Activated T-cell treated with anti-CD3 and anti-CD28 coated beads, Interleukin-2, amount 50 U/mL, for 72 hours (primary cell): ENCODE measurements around the gene DIAPH2. TPM values are rescaled to one million over a fixed set of nuclear protein-coding genes. Genes with fewer than 3 reads are reported as not detected.

Source experiments
- ATAC-seq, 2 donors: fragments of 150-1000 bp; cut with Tn5 transposase; replicated peaks in 1 of 2; 2 replicates each; pipeline ENCODE4 v1.10.0; 2021; ENCODE audit warnings: moderate library complexity in 2 of 2, mild to moderate bottlenecking in 1 of 2
- DNase-seq, 2 donors: peaks; one replicate each; pipeline ENCODE4 v3.0.0; 2021 to 2022; ENCODE audit warnings: mixed read lengths in 1 of 2
- H3K27ac Mint-ChIP-seq: one replicate; pipeline ENCODE4 v1.8.0; 2022; ENCODE audit warnings: mild to moderate bottlenecking, moderate library complexity, mixed read lengths
- H3K27me3 Mint-ChIP-seq: one replicate; pipeline ENCODE4 v1.8.0; 2022; ENCODE audit warnings: low read depth, mixed read lengths
- H3K36me3 Mint-ChIP-seq, 2 donors: one replicate each; pipeline ENCODE4 v1.8.0; 2022; ENCODE audit warnings: mixed read lengths in 2 of 2, mild to moderate bottlenecking in 1 of 2; ENCODE audit not compliant: insufficient read depth in 2 of 2
- H3K4me1 Mint-ChIP-seq: one replicate; pipeline ENCODE4 v1.8.0; 2022; ENCODE audit warnings: low read depth, mixed read lengths
- H3K4me3 Mint-ChIP-seq, 2 donors: one replicate each; pipeline ENCODE4 v1.8.0; 2022; ENCODE audit warnings: mild to moderate bottlenecking in 2 of 2, mixed read lengths in 2 of 2, moderate library complexity in 2 of 2
- H3K9me3 Mint-ChIP-seq, 2 donors: one replicate each; pipeline ENCODE4 v1.8.0; 2022; ENCODE audit warnings: mixed read lengths in 2 of 2
- total RNA-seq, 2 donors: library from RNA; stranded (reverse); gene quantifications; one replicate each; pipeline ENCODE4 v1.2.3, GENCODE V29; 2022

The DIAPH2 gene
- total RNA-seq, 2 donors from 2014 or later = 10.6 to 11.6 TPM

- ATAC-seq = no peak
- H3K4me3 Mint-ChIP-seq = no peak overlapping the region
- no peaks in the 10 kb centered on the region for H3K9me3 Mint-ChIP-seq
- peaks cover 0 to 4% of the 10 kb centered on the region in 2 donors for H3K36me3 Mint-ChIP-seq
- no peaks in the 10 kb centered on the region for H3K27me3 Mint-ChIP-seq
- no peak for DNase-seq
- no peak overlapping the region for H3K27ac Mint-ChIP-seq
- no peaks in the 10 kb centered on the region for H3K4me1 Mint-ChIP-seq
Observed at GRCh38 chrX:96971812-96972211, 287.2 kb downstream of the DIAPH2 start.

- Mint-ChIP-seq H3K9me3 (no peaks in the 10 kb centered on the region), H3K27me3 (no peaks in the 10 kb centered on the region), H3K4me1 (no peaks in the 10 kb centered on the region), H3K36me3 (no peaks in the 10 kb centered on the region), H3K4me3 (no peak overlapping the region), H3K27ac (no peak overlapping the region)
- ATAC-seq = no peak
- no peak for DNase-seq
Observed at GRCh38 chrX:96978906-96979305, 294.3 kb downstream of the DIAPH2 start.

GRCh38 chrX:96979766-96980165 is 295.1 kb downstream of the DIAPH2 start:
- Mint-ChIP-seq H3K4me3 (no peak overlapping the region), H3K9me3 (no peaks in the 10 kb centered on the region), H3K4me1 (no peaks in the 10 kb centered on the region), H3K27me3 (no peaks in the 10 kb centered on the region), H3K27ac (no peak overlapping the region), H3K36me3 (no peaks in the 10 kb centered on the region)
- no peak for DNase-seq
- no peak for ATAC-seq

GRCh38 chrX:96982161-96982560 is 297.5 kb downstream of the DIAPH2 start:
- Mint-ChIP-seq H3K36me3 (no peaks in the 10 kb centered on the region), H3K9me3 (no peaks in the 10 kb centered on the region), H3K4me1 (no peaks in the 10 kb centered on the region), H3K4me3 (no peak overlapping the region), H3K27me3 (no peaks in the 10 kb centered on the region), H3K27ac (no peak overlapping the region)
- no peak for DNase-seq
- no peak for ATAC-seq

GRCh38 chrX:96984538-96984937 is 299.9 kb downstream of the DIAPH2 start:
- H3K4me1 Mint-ChIP-seq = no peaks in the 10 kb centered on the region
- no peak for DNase-seq
- no peaks in the 10 kb centered on the region for H3K36me3 Mint-ChIP-seq
- H3K27ac Mint-ChIP-seq = no peak overlapping the region
- ATAC-seq = no peak
- H3K27me3 Mint-ChIP-seq = no peaks in the 10 kb centered on the region
- no peaks in the 10 kb centered on the region for H3K9me3 Mint-ChIP-seq
- no peak overlapping the region for H3K4me3 Mint-ChIP-seq

- DNase-seq = no peak
- Mint-ChIP-seq H3K27ac (no peak overlapping the region), H3K4me3 (no peak overlapping the region), H3K9me3 (no peaks in the 10 kb centered on the region), H3K4me1 (no peaks in the 10 kb centered on the region), H3K27me3 (no peaks in the 10 kb centered on the region), H3K36me3 (no peaks in the 10 kb centered on the region)
- ATAC-seq = no peak
Observed at GRCh38 chrX:96985046-96985445, 300.4 kb downstream of the DIAPH2 start.

- DNase-seq = no peak
- no peaks in the 10 kb centered on the region for H3K27me3 Mint-ChIP-seq
- no peak overlapping the region for H3K27ac Mint-ChIP-seq
- no peaks in the 10 kb centered on the region for H3K4me1 Mint-ChIP-seq
- no peak overlapping the region for H3K4me3 Mint-ChIP-seq
- no peaks in the 10 kb centered on the region for H3K36me3 Mint-ChIP-seq
- H3K9me3 Mint-ChIP-seq = no peaks in the 10 kb centered on the region
- ATAC-seq = no peak
Observed at GRCh38 chrX:96987228-96987627, 302.6 kb downstream of the DIAPH2 start.

GRCh38 chrX:96989830-96990571 is 305.4 kb downstream of the DIAPH2 start:
- Mint-ChIP-seq H3K27me3 (peaks cover 8% of the 10 kb centered on the region), H3K36me3 (peaks cover 0 to 1% of the 10 kb centered on the region in 2 donors), H3K9me3 (peaks cover 0 to 7% of the 10 kb centered on the region in 2 donors), H3K4me1 (no peaks in the 10 kb centered on the region), H3K27ac (no peak overlapping the region), H3K4me3 (no peak overlapping the region)
- no peak for DNase-seq
- no peak for ATAC-seq

GRCh38 chrX:96994093-96994492 is 309.5 kb downstream of the DIAPH2 start:
- H3K9me3 Mint-ChIP-seq = peaks cover 0 to 7% of the 10 kb centered on the region in 2 donors
- no peak overlapping the region for H3K4me3 Mint-ChIP-seq
- H3K27ac Mint-ChIP-seq = peak overlapping the region; percentile 66
- H3K27me3 Mint-ChIP-seq = peaks cover 10% of the 10 kb centered on the region
- ATAC-seq (no peak), DNase-seq (no peak)
- no peaks in the 10 kb centered on the region for H3K4me1 Mint-ChIP-seq
- peaks cover 0 to 1% of the 10 kb centered on the region in 2 donors for H3K36me3 Mint-ChIP-seq

- no peak overlapping the region for H3K4me3 Mint-ChIP-seq
- H3K27ac Mint-ChIP-seq = no peak overlapping the region
- H3K27me3 Mint-ChIP-seq = peaks cover 10% of the 10 kb centered on the region
- DNase-seq (no peak), ATAC-seq (no peak)
- no peaks in the 10 kb centered on the region for H3K4me1 Mint-ChIP-seq
- H3K9me3 Mint-ChIP-seq = peaks cover 0 to 7% of the 10 kb centered on the region in 2 donors
- peaks cover 1 to 2% of the 10 kb centered on the region in 2 donors for H3K36me3 Mint-ChIP-seq
Observed at GRCh38 chrX:96997196-96997595, 312.6 kb downstream of the DIAPH2 start.

- no peak for DNase-seq
- Mint-ChIP-seq H3K27ac (peak overlapping the region; percentile 33), H3K4me1 (no peaks in the 10 kb centered on the region), H3K36me3 (peaks cover 0 to 2% of the 10 kb centered on the region in 2 donors), H3K4me3 (no peak overlapping the region), H3K27me3 (no peaks in the 10 kb centered on the region), H3K9me3 (no peaks in the 10 kb centered on the region)
- ATAC-seq = no peak
Observed at GRCh38 chrX:97000682-97001368, 316.2 kb downstream of the DIAPH2 start.

GRCh38 chrX:97006167-97006566 is 321.5 kb downstream of the DIAPH2 start:
- H3K36me3 Mint-ChIP-seq = no peaks in the 10 kb centered on the region
- no peak overlapping the region for H3K27ac Mint-ChIP-seq
- DNase-seq (no peak), ATAC-seq (no peak)
- H3K27me3 Mint-ChIP-seq = no peaks in the 10 kb centered on the region
- no peaks in the 10 kb centered on the region for H3K9me3 Mint-ChIP-seq
- no peaks in the 10 kb centered on the region for H3K4me1 Mint-ChIP-seq
- no peak overlapping the region for H3K4me3 Mint-ChIP-seq

- Mint-ChIP-seq H3K36me3 (no peaks in the 10 kb centered on the region), H3K4me1 (no peaks in the 10 kb centered on the region), H3K4me3 (no peak overlapping the region), H3K27ac (no peak overlapping the region), H3K27me3 (no peaks in the 10 kb centered on the region), H3K9me3 (no peaks in the 10 kb centered on the region)
- DNase-seq = no peak
- ATAC-seq = no peak
Observed at GRCh38 chrX:97009391-97009790, 324.7 kb downstream of the DIAPH2 start.

- DNase-seq = no peak
- no peak for ATAC-seq
- no peaks in the 10 kb centered on the region for H3K9me3 Mint-ChIP-seq
- H3K36me3 Mint-ChIP-seq = no peaks in the 10 kb centered on the region
- no peak overlapping the region for H3K27ac Mint-ChIP-seq
- H3K4me3 Mint-ChIP-seq = no peak overlapping the region
- H3K4me1 Mint-ChIP-seq = no peaks in the 10 kb centered on the region
- H3K27me3 Mint-ChIP-seq = no peaks in the 10 kb centered on the region
Observed at GRCh38 chrX:97011540-97011939, 326.9 kb downstream of the DIAPH2 start.
